ENCODE data around the gene ELFN2.
A peak's percentile ranks its signal among the peaks of the same experiment; 100 is the strongest.

The ELFN2 gene

GRCh38 chr22:37454857-37455686, 27.8 kb upstream of the ELFN2 start:
- no peak for DNase-seq

GRCh38 chr22:37453696-37454095, 26.4 kb upstream of the ELFN2 start:
- no peak for DNase-seq

- DNase-seq = no peak
Measured at GRCh38 chr22:37451218-37451617, 23.9 kb upstream of the ELFN2 start.

- no peak for DNase-seq
Measured at GRCh38 chr22:37449331-37450001, 22.2 kb upstream of the ELFN2 start.

- DNase-seq = no peak
Measured at GRCh38 chr22:37448516-37449127, 21.3 kb upstream of the ELFN2 start.

- DNase-seq = no peak
Measured at GRCh38 chr22:37445501-37445900, 18.2 kb upstream of the ELFN2 start.

GRCh38 chr22:37443977-37444376, 16.7 kb upstream of the ELFN2 start:
- no peak for DNase-seq

GRCh38 chr22:37443086-37443485, 15.8 kb upstream of the ELFN2 start:
- no peak for DNase-seq

GRCh38 chr22:37442537-37442936, 15.3 kb upstream of the ELFN2 start:
- peak in 1 of 2 experiments; percentile 7 for DNase-seq

GRCh38 chr22:37442135-37442534, 14.9 kb upstream of the ELFN2 start:
- no peak for DNase-seq

GRCh38 chr22:37440875-37441274, 13.6 kb upstream of the ELFN2 start:
- DNase-seq = no peak

GRCh38 chr22:37439347-37439746, 12.1 kb upstream of the ELFN2 start:
- no peak for DNase-seq

- no peak for DNase-seq
Measured at GRCh38 chr22:37435970-37436603, 8.8 kb upstream of the ELFN2 start.

GRCh38 chr22:37433786-37434185, 6.5 kb upstream of the ELFN2 start:
- no peak for DNase-seq

- DNase-seq = no peak
Measured at GRCh38 chr22:37432708-37433054, 5.4 kb upstream of the ELFN2 start.

- DNase-seq = no peak
Measured at GRCh38 chr22:37431801-37432707, 4.8 kb upstream of the ELFN2 start.

- DNase-seq = no peak
Measured at GRCh38 chr22:37431366-37431765, 4.1 kb upstream of the ELFN2 start.

- no peak for DNase-seq
Measured at GRCh38 chr22:37430941-37431340, 3.7 kb upstream of the ELFN2 start.

- peak; percentile 46 to 56 for DNase-seq
Measured at GRCh38 chr22:37428649-37429586, 1.6 kb upstream of the ELFN2 start.

GRCh38 chr22:37427711-37428635, 694 bp upstream of the ELFN2 start:
- no peak for DNase-seq
